H1 (cell line): ENCODE data around the gene AHNAK2.

ENCODE experiments used
- EGR1 ChIP-seq: IDR thresholded peaks from 2 replicates; pipeline ENCODE4 v1.6.1; 2011; ENCODE audit warnings: low read depth, low read length, borderline replicate concordance
- JUND ChIP-seq: IDR thresholded peaks from 2 replicates; pipeline ENCODE4 v1.6.1; 2011; ENCODE audit warnings: mild to moderate bottlenecking, improper control_type of control experiment, low read length
- POLR2A ChIP-seq, 2 experiments: IDR thresholded peaks; 1 replicate in 1 of 2; 2 replicates in 1 of 2; pipeline ENCODE4 v1.6.1; 2011; ENCODE audit warnings: low read depth in 2 of 2, low read length in 2 of 2, mild to moderate bottlenecking in 2 of 2; ENCODE audit errors: control extremely low read depth in 1 of 2
- TAF1 ChIP-seq: IDR thresholded peaks from 2 replicates; pipeline ENCODE4 v1.6.1; 2011; ENCODE audit warnings: mild to moderate bottlenecking, low read depth, low read length
- TBP ChIP-seq: IDR thresholded peaks from 2 replicates; pipeline ENCODE4 v1.6.1; 2011; ENCODE audit warnings: low read depth, low read length, improper control_type of control experiment
- TF ChIP-seq, protein P1 (sequence below), 3 experiments: IDR thresholded peaks; 1 replicate in 2 of 3; 2 replicates in 1 of 3; pipeline versions ENCODE4 v1.5.1 to v1.6.1; 2011; ENCODE audit warnings: low read length in 3 of 3, mild to moderate bottlenecking in 3 of 3, inconsistent platforms in 2 of 3, low read depth in 1 of 3, moderate library complexity in 1 of 3; ENCODE audit not compliant: insufficient read depth in 1 of 3; ENCODE audit errors: control extremely low read depth in 1 of 3
- TF ChIP-seq, protein P2 (sequence below): IDR thresholded peaks from 2 replicates; pipeline ENCODE4 v1.6.1; 2011; ENCODE audit warnings: low read length, improper control_type of control experiment

GRCh38 chr14:104937161-104937560 is 41.0 kb downstream of the AHNAK2 start:
- TF ChIP-seq, protein P1, sequence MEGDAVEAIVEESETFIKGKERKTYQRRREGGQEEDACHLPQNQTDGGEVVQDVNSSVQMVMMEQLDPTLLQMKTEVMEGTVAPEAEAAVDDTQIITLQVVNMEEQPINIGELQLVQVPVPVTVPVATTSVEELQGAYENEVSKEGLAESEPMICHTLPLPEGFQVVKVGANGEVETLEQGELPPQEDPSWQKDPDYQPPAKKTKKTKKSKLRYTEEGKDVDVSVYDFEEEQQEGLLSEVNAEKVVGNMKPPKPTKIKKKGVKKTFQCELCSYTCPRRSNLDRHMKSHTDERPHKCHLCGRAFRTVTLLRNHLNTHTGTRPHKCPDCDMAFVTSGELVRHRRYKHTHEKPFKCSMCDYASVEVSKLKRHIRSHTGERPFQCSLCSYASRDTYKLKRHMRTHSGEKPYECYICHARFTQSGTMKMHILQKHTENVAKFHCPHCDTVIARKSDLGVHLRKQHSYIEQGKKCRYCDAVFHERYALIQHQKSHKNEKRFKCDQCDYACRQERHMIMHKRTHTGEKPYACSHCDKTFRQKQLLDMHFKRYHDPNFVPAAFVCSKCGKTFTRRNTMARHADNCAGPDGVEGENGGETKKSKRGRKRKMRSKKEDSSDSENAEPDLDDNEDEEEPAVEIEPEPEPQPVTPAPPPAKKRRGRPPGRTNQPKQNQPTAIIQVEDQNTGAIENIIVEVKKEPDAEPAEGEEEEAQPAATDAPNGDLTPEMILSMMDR (IDR thresholded peaks at IDR 0.05; ENCODE audit: control extremely low read depth in 1 of 3, insufficient read depth in 1 of 3, low read depth in 1 of 3, low read length in 3 of 3): no peak
- TF ChIP-seq JUND (no peak), POLR2A (IDR thresholded peaks at IDR 0.05; ENCODE audit: control extremely low read depth in 1 of 2, low read depth in 2 of 2, low read length in 2 of 2) (no peak), EGR1 (no peak), TAF1 (no peak), TBP (no peak)
- TF ChIP-seq, protein P2, sequence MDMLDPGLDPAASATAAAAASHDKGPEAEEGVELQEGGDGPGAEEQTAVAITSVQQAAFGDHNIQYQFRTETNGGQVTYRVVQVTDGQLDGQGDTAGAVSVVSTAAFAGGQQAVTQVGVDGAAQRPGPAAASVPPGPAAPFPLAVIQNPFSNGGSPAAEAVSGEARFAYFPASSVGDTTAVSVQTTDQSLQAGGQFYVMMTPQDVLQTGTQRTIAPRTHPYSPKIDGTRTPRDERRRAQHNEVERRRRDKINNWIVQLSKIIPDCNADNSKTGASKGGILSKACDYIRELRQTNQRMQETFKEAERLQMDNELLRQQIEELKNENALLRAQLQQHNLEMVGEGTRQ: no peak
